ENCODE results near the gene IMMP2L.

The IMMP2L gene

DNA sequence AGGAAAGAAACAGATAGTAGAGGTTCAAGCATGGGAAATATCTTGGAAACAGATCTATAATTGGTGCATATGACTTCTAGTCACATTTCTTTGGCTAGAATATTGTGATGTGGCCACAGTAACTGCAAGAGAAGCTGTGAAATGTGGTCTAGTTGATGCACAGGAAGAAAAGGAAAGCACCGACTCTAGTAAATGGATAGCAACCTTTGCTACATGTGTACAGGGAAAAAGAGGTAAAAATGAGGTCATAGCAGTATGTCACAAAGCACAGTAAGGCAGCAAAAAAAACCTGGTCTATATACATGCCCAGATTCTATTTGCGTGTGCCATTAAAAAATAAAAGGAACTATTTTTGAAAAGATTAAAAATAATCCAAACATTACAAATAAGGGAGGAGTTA lies 573.9 kb downstream of the IMMP2L start:
- Histone ChIP-seq H3K36me3 (ENCODE audit: low read length) (no peaks in the 10 kb centered on the region), H3K27ac (ENCODE audit: low read depth, low read length) (no peak overlapping the region), H3K4me2 (ENCODE audit: low read depth, low read length, poor library complexity, severe bottlenecking) (no peak overlapping the region), H3K9ac (ENCODE audit: low read length) (no peak overlapping the region), H4K20me1 (ENCODE audit: low read depth, low read length) (no peaks in the 10 kb centered on the region), H2AFZ (ENCODE audit: low read depth, low read length, severe bottlenecking) (no peak overlapping the region), H3F3A (ENCODE audit: insufficient read depth) (no peaks in the 10 kb centered on the region), H3K27me3 (ENCODE audit: low read length) (no peaks in the 10 kb centered on the region), H3K9me3 (ENCODE audit: insufficient read depth, low read length) (no peaks in the 10 kb centered on the region), H3K4me3 (ENCODE audit: insufficient read depth, low read length, poor library complexity, severe bottlenecking) (no peak overlapping the region), H3K9me2 (replicated peaks; ENCODE audit: insufficient read depth, low read length) (no peaks in the 10 kb centered on the region), H3K79me2 (ENCODE audit: insufficient read depth, low read length) (no peaks in the 10 kb centered on the region)
- TF ChIP-seq, protein P1, sequence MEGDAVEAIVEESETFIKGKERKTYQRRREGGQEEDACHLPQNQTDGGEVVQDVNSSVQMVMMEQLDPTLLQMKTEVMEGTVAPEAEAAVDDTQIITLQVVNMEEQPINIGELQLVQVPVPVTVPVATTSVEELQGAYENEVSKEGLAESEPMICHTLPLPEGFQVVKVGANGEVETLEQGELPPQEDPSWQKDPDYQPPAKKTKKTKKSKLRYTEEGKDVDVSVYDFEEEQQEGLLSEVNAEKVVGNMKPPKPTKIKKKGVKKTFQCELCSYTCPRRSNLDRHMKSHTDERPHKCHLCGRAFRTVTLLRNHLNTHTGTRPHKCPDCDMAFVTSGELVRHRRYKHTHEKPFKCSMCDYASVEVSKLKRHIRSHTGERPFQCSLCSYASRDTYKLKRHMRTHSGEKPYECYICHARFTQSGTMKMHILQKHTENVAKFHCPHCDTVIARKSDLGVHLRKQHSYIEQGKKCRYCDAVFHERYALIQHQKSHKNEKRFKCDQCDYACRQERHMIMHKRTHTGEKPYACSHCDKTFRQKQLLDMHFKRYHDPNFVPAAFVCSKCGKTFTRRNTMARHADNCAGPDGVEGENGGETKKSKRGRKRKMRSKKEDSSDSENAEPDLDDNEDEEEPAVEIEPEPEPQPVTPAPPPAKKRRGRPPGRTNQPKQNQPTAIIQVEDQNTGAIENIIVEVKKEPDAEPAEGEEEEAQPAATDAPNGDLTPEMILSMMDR (IDR thresholded peaks at IDR 0.05; ENCODE audit: insufficient read depth, low read length, poor library complexity, severe bottlenecking), result no peak
- no peak for TF ChIP-seq EZH2phosphoT487 (conservative IDR thresholded peaks at IDR 0.05; ENCODE audit: low read length)

DNA sequence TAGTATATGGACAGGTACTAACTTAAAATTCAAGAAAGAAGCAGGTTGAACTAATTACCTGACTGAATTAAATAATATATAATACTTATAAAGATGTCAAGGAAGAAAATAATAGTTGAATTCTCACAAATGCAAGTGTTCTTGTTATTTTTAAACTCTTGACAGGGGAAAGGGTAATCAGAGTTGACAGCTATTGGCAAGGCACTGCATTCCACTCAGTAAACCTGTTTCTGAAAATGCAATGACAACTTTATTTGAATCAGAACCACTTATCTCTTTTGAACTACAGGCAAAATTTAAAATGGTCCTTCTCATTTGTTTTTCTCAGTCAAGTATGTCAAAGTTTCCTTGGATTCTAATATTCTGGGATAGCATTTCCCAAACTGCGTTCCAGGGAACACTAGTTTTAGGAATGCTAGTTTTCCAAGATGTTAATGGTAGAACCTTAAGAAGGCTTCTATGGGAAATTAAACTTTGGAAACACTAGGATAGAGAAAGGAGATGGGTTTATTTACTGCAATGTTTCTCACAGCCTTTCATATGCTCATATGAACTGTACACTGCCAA lies 575.1 kb downstream of the IMMP2L start:
- Histone ChIP-seq H3K4me2 (ENCODE audit: low read depth, low read length, poor library complexity, severe bottlenecking) (no peak overlapping the region), H2AFZ (ENCODE audit: low read depth, low read length, severe bottlenecking) (no peak overlapping the region), H3K36me3 (ENCODE audit: low read length) (no peaks in the 10 kb centered on the region), H4K20me1 (ENCODE audit: low read depth, low read length) (no peaks in the 10 kb centered on the region), H3K79me2 (ENCODE audit: insufficient read depth, low read length) (no peaks in the 10 kb centered on the region), H3K27ac (ENCODE audit: low read depth, low read length) (no peak overlapping the region), H3K4me3 (ENCODE audit: insufficient read depth, low read length, poor library complexity, severe bottlenecking) (no peak overlapping the region), H3K9ac (ENCODE audit: low read length) (no peak overlapping the region), H3F3A (ENCODE audit: insufficient read depth) (no peaks in the 10 kb centered on the region), H3K27me3 (ENCODE audit: low read length) (no peaks in the 10 kb centered on the region), H3K9me2 (replicated peaks; ENCODE audit: insufficient read depth, low read length) (no peaks in the 10 kb centered on the region), H3K9me3 (ENCODE audit: insufficient read depth, low read length) (no peaks in the 10 kb centered on the region)
- TF ChIP-seq, protein P1 (IDR thresholded peaks at IDR 0.05; ENCODE audit: insufficient read depth, low read length, poor library complexity, severe bottlenecking), result no peak
- TF ChIP-seq EZH2phosphoT487 (conservative IDR thresholded peaks at IDR 0.05; ENCODE audit: low read length), result no peak

- no peaks in the 10 kb centered on the region for H3F3A ChIP-seq (ENCODE audit: insufficient read depth)
- H3K4me3 ChIP-seq (ENCODE audit: insufficient read depth, low read length, poor library complexity, severe bottlenecking), result no peak overlapping the region
- no peaks in the 10 kb centered on the region for H4K20me1 ChIP-seq (ENCODE audit: low read depth, low read length)
- TF ChIP-seq EZH2phosphoT487 (conservative IDR thresholded peaks at IDR 0.05; ENCODE audit: low read length), result no peak
- TF ChIP-seq, protein P1 (IDR thresholded peaks at IDR 0.05; ENCODE audit: insufficient read depth, low read length, poor library complexity, severe bottlenecking), result no peak
- no peak overlapping the region for H3K27ac ChIP-seq (ENCODE audit: low read depth, low read length)
- no peaks in the 10 kb centered on the region for H3K9me3 ChIP-seq (ENCODE audit: insufficient read depth, low read length)
- no peak overlapping the region for H3K4me2 ChIP-seq (ENCODE audit: low read depth, low read length, poor library complexity, severe bottlenecking)
- no peak overlapping the region for H2AFZ ChIP-seq (ENCODE audit: low read depth, low read length, severe bottlenecking)
- H3K36me3 ChIP-seq (ENCODE audit: low read length), result no peaks in the 10 kb centered on the region
- no peaks in the 10 kb centered on the region for H3K79me2 ChIP-seq (ENCODE audit: insufficient read depth, low read length)
- no peaks in the 10 kb centered on the region for H3K9me2 ChIP-seq (replicated peaks; ENCODE audit: insufficient read depth, low read length)
- H3K9ac ChIP-seq (ENCODE audit: low read length), result no peak overlapping the region
- no peaks in the 10 kb centered on the region for H3K27me3 ChIP-seq (ENCODE audit: low read length)
These were observed 578.4 kb downstream of the IMMP2L start for GRCh38 chr7:110983822-110984456.

All from SU-DHL-6 (cell line).